ENCODE data around the gene VGLL2.

VGLL2 gene

DNA sequence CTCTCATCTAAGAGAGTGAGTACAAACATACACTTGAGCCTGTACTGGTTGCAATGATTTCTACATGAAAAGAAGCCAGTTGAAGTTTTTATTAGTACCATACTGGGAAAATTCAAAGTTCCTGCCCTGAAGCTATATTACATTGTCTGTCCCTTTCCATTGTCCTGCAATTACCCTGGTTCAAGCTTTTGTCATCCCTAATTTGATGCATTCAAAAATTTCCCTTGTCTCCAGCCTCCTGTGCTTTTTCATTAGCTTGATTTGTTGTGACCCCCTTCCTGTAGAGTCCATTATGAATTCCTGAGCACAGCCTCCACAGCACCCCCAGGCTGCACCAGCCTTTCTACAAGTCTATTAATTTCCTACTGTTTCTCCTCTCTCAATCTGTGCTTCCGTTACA lies 46.4 kb downstream of the VGLL2 start:
- no peak for DNase-seq (ENCODE audit: low read depth in 1 of 2, low spot score in 1 of 2)

- DNase-seq (ENCODE audit: low read depth in 1 of 2, low spot score in 1 of 2), result no peak
Measured at GRCh38 chr6:117317261-117317660, 51.9 kb downstream of the VGLL2 start.
